PC-3 (cell line): Measurements from ENCODE around the gene ANTXR1. TPM values are rescaled to one million over a fixed set of nuclear protein-coding genes. Genes with fewer than 3 reads are reported as not detected.

Source experiments
- ATAC-seq: fragments of 200-7000 bp; cut with Tn5 transposase; 2 replicates; pipeline ENCODE4 v1.9.1; 2020; ENCODE audit warnings: mild to moderate bottlenecking, moderate library complexity
- BruUV-seq: library from RNA; stranded (reverse); fragments of 400-500 nt; replicated peaks from 2 replicates; lab custom pipeline; 2021; lab: Mats Ljungman, UMichigan
- CTCF ChIA-PET: fragments of 300-600 bp; sonication (Branson Sonifier 250); formaldehyde crosslinking; loops from one replicate; lab custom pipeline; 2022; ENCODE audit warnings: antibody characterized with exemption; lab: Charles Lee
- POLR2A ChIA-PET: fragments of 300-600 bp; sonication (Branson Sonifier 250); formaldehyde crosslinking; loops from one replicate; lab custom pipeline; 2022; ENCODE audit warnings: antibody characterized with exemption; ENCODE audit not compliant: unreplicated experiment; lab: Charles Lee
- DNase-seq: peaks from one replicate; pipeline ENCODE4 v3.0.0-alpha.2; 2015
- H2AFZ ChIP-seq: fragments of 300-600 bp; sonication (generic); 2 replicates; pipeline ENCODE4 v1.6.0; 2016; ENCODE audit warnings: antibody characterized with exemption, low read length
- H3F3A ChIP-seq: fragments of 300-600 bp; sonication (generic); one replicate; pipeline ENCODE4 v1.6.0; 2017; ENCODE audit warnings: antibody characterized with exemption, low read length, control low read depth, mild to moderate bottlenecking; ENCODE audit not compliant: unreplicated experiment
- H3K27ac ChIP-seq: fragments of 300-600 bp; sonication (generic); 2 replicates; pipeline ENCODE4 v1.5.1; 2016; ENCODE audit warnings: mild to moderate bottlenecking, low read length
- H3K27me3 ChIP-seq: fragments of 300-600 bp; sonication (generic); 2 replicates; pipeline ENCODE4 v1.6.1; 2016; ENCODE audit warnings: low read length, mixed read lengths
- H3K36me3 ChIP-seq: fragments of 300-600 bp; sonication (generic); 2 replicates; pipeline ENCODE4 v1.6.1; 2016; ENCODE audit warnings: low read depth, mixed run types, low read length, mixed read lengths
- H3K4me1 ChIP-seq: fragments of 300-600 bp; sonication (generic); 2 replicates; pipeline ENCODE4 v1.5.1; 2016; ENCODE audit warnings: low read length; ENCODE audit not compliant: insufficient read depth
- H3K4me2 ChIP-seq: fragments of 300-600 bp; sonication (generic); 2 replicates; pipeline ENCODE4 v1.6.0; 2016; ENCODE audit warnings: low read length
- H3K4me3 ChIP-seq: fragments of 300-600 bp; sonication (generic); 2 replicates; pipeline ENCODE4 v1.5.1; 2016; ENCODE audit warnings: mild to moderate bottlenecking, low read length, mixed read lengths
- H3K79me2 ChIP-seq: fragments of 300-600 bp; sonication (generic); 2 replicates; pipeline ENCODE4 v1.6.1; 2017; ENCODE audit warnings: low read length, mixed read lengths
- H3K9ac ChIP-seq: fragments of 300-600 bp; sonication (generic); 2 replicates; pipeline ENCODE4 v1.6.0; 2016; ENCODE audit warnings: mild to moderate bottlenecking, low read length
- H3K9me2 ChIP-seq: fragments of 300-600 bp; sonication (generic); replicated peaks from 2 replicates; pipeline ENCODE4 v1.6.1; 2016; ENCODE audit warnings: mixed run types, low read length, mixed read lengths
- H3K9me3 ChIP-seq: fragments of 300-600 bp; sonication (generic); 2 replicates; pipeline ENCODE4 v1.6.1; 2016; ENCODE audit warnings: low read length, mixed read lengths
- H4K20me1 ChIP-seq: fragments of 300-600 bp; sonication (generic); 2 replicates; pipeline ENCODE4 v1.6.1; 2016; ENCODE audit warnings: low read length, mixed read lengths
- CTCF ChIP-seq: fragments of 300-600 bp; sonication (generic); conservative IDR thresholded peaks from 2 replicates; pipeline ENCODE4 v1.5.1; 2017; ENCODE audit warnings: antibody characterized with exemption, low read depth, mild to moderate bottlenecking, low read length
- EZH2 ChIP-seq: fragments of 300-600 bp; sonication (generic); IDR thresholded peaks from one replicate; pipeline ENCODE4 v1.6.1; 2017; ENCODE audit warnings: antibody characterized with exemption, mild to moderate bottlenecking, low read length; ENCODE audit not compliant: unreplicated experiment
- EZH2phosphoT487 ChIP-seq: fragments of 300-600 bp; sonication (generic); IDR thresholded peaks from 2 replicates; pipeline ENCODE4 v1.6.1; 2018; ENCODE audit warnings: mild to moderate bottlenecking, antibody characterized with exemption, low read length, borderline replicate concordance
- intact Hi-C: fragments of 100-400 bp; cut with micrococcal nuclease; formaldehyde crosslinking; loops from 2 replicates; pipeline ENCODE4 v1.9.0; 2023
- total RNA-seq: library from RNA; depleted of rRNA; stranded (reverse); fragments of >200 nt; gene quantifications from 2 replicates; pipeline ENCODE4 v1.2.3, GENCODE V29; 2014

ANTXR1 gene
- total RNA-seq, 1 experiment from 2014 or later, result 31.2 TPM

- Histone ChIP-seq H3K4me3 (no peak overlapping the region), H3K27ac (no peak overlapping the region), H2AFZ (no peak overlapping the region), H4K20me1 (no peaks in the 10 kb centered on the region), H3F3A (no peaks in the 10 kb centered on the region), H3K27me3 (no peaks in the 10 kb centered on the region), H3K9ac (no peak overlapping the region), H3K9me2 (no peaks in the 10 kb centered on the region), H3K4me1 (peaks cover 18% of the 10 kb centered on the region), H3K4me2 (no peak overlapping the region), H3K9me3 (no peaks in the 10 kb centered on the region), H3K79me2 (no peaks in the 10 kb centered on the region), H3K36me3 (no peaks in the 10 kb centered on the region)
- no peak for ATAC-seq
- ChIA-PET POLR2A (no interaction called here), CTCF (no interaction called here)
- intact Hi-C loops, result loop anchor here (10.0 kb wide), 1 partner anchor 150 kb away; the partner anchor contains the start of gene ANTXR1
- BruUV-seq, result no TSS peak
- no peak for DNase-seq
- TF ChIP-seq EZH2 (no peak), EZH2phosphoT487 (no peak), CTCF (no peak)
Observed at GRCh38 chr2:69165091-69165880, 152.3 kb downstream of the ANTXR1 start.

GRCh38 chr2:69166465-69166811, 153.5 kb downstream of the ANTXR1 start:
- CTCF ChIA-PET, result no interaction called here
- Histone ChIP-seq H3K4me1 (peaks cover 18% of the 10 kb centered on the region), H2AFZ (no peak overlapping the region), H3K4me3 (no peak overlapping the region), H3K36me3 (no peaks in the 10 kb centered on the region), H3K79me2 (no peaks in the 10 kb centered on the region), H3K9me3 (no peaks in the 10 kb centered on the region), H3K9me2 (no peaks in the 10 kb centered on the region), H3K9ac (no peak overlapping the region), H3F3A (no peaks in the 10 kb centered on the region), H4K20me1 (no peaks in the 10 kb centered on the region), H3K27ac (no peak overlapping the region), H3K4me2 (no peak overlapping the region), H3K27me3 (no peaks in the 10 kb centered on the region)
- no peak for ATAC-seq
- intact Hi-C loops, result loop anchor here (10.0 kb wide), 1 partner anchor 152 kb away; the partner anchor contains the start of gene ANTXR1
- no peak for DNase-seq
- BruUV-seq, result no TSS peak
- no peak for TF ChIP-seq EZH2phosphoT487
- POLR2A ChIA-PET, result no interaction called here

GRCh38 chr2:69166812-69167468, 154.0 kb downstream of the ANTXR1 start:
- no peaks in the 10 kb centered on the region for H3K36me3 ChIP-seq
- ChIA-PET POLR2A (no interaction called here), CTCF (no interaction called here)
- no TSS peak for BruUV-seq
- H3K9ac ChIP-seq, result no peak overlapping the region
- no peaks in the 10 kb centered on the region for H3K27me3 ChIP-seq
- TF ChIP-seq EZH2phosphoT487 (no peak), CTCF (no peak), EZH2 (no peak)
- H3K27ac ChIP-seq, result no peak overlapping the region
- no peak overlapping the region for H3K4me3 ChIP-seq
- intact Hi-C loops, result loop anchor here (10.0 kb wide), 1 partner anchor 152 kb away; the partner anchor contains the start of gene ANTXR1
- peaks cover 18% of the 10 kb centered on the region for H3K4me1 ChIP-seq
- H3K9me2 ChIP-seq, result no peaks in the 10 kb centered on the region
- H3K9me3 ChIP-seq, result no peaks in the 10 kb centered on the region
- no peak overlapping the region for H2AFZ ChIP-seq
- ATAC-seq (no peak), DNase-seq (no peak)
- H3F3A ChIP-seq, result no peaks in the 10 kb centered on the region
- no peaks in the 10 kb centered on the region for H3K79me2 ChIP-seq
- no peak overlapping the region for H3K4me2 ChIP-seq
- H4K20me1 ChIP-seq, result no peaks in the 10 kb centered on the region
